Nephron progenitor cell (in vitro differentiated cells): ENCODE measurements around the gene MRPL33.

Experiments used
- DNase-seq: peaks from one replicate; pipeline ENCODE4 v3.0.0; 2021
- H3K27ac Mint-ChIP-seq: 2 replicates; pipeline ENCODE4 v1.8.0; 2021; ENCODE audit warnings: mild to moderate bottlenecking, moderate library complexity, mixed read lengths
- H3K27me3 Mint-ChIP-seq: 2 replicates; pipeline ENCODE4 v1.8.0; 2021; ENCODE audit warnings: mild to moderate bottlenecking, low read depth, mixed read lengths; ENCODE audit not compliant: poor library complexity
- H3K36me3 Mint-ChIP-seq: 2 replicates; pipeline ENCODE4 v1.8.0; 2021; ENCODE audit warnings: low read depth, mixed read lengths
- H3K4me1 Mint-ChIP-seq: 2 replicates; pipeline ENCODE4 v1.8.0; 2021; ENCODE audit warnings: mixed read lengths
- H3K4me3 Mint-ChIP-seq: 2 replicates; pipeline ENCODE4 v1.8.0; 2021; ENCODE audit warnings: mild to moderate bottlenecking, moderate library complexity, mixed read lengths
- H3K9me3 Mint-ChIP-seq: 2 replicates; pipeline ENCODE4 v1.8.0; 2021; ENCODE audit warnings: mild to moderate bottlenecking, moderate library complexity, mixed read lengths
- CTCF ChIP-seq: fragments of 200-600 bp; sonication (generic); IDR thresholded peaks from 2 replicates; pipeline ENCODE4 v1.5.0; 2021; ENCODE audit warnings: antibody characterized with exemption

Gene MRPL33

DNA sequence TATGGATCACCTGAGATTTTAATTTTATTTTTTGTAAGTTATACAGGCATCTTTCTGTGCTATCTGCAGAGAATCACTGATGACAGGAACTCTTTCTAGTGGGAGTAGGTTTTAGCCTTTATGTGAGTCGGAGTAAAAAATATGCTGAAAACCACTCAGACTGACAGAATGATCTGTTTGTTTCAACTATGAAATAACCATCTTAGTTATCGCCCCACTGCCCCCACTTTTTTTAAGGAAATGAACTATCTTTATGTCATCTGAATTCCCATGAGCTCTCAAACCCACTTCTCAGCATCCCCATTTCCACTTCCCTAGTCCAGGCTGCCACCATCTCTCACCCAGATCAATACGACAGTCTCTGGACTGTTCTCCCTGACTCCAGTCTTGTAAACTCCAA, 38.9 kb downstream of the MRPL33 start:
- H3K4me3 Mint-ChIP-seq: no peak overlapping the region
- no peak for DNase-seq
- no peaks in the 10 kb centered on the region for H3K27me3 Mint-ChIP-seq
- peaks cover 12% of the 10 kb centered on the region for H3K36me3 Mint-ChIP-seq
- H3K27ac Mint-ChIP-seq: no peak overlapping the region
- H3K4me1 Mint-ChIP-seq: peaks cover 7% of the 10 kb centered on the region
- H3K9me3 Mint-ChIP-seq: peaks cover 17% of the 10 kb centered on the region
- TF ChIP-seq CTCF: no peak

GRCh38 chr2:27811768-27812167, 40.2 kb downstream of the MRPL33 start:
- peaks cover 12% of the 10 kb centered on the region for H3K36me3 Mint-ChIP-seq
- H3K9me3 Mint-ChIP-seq: peaks cover 17% of the 10 kb centered on the region
- H3K4me1 Mint-ChIP-seq: peaks cover 7% of the 10 kb centered on the region
- DNase-seq: no peak
- no peaks in the 10 kb centered on the region for H3K27me3 Mint-ChIP-seq
- TF ChIP-seq CTCF: no peak
- no peak overlapping the region for H3K27ac Mint-ChIP-seq
- H3K4me3 Mint-ChIP-seq: no peak overlapping the region

- Mint-ChIP-seq H3K4me1 (peaks cover 7% of the 10 kb centered on the region), H3K27ac (no peak overlapping the region)
Observed at GRCh38 chr2:27814758-27815157, 43.2 kb downstream of the MRPL33 start.

DNA sequence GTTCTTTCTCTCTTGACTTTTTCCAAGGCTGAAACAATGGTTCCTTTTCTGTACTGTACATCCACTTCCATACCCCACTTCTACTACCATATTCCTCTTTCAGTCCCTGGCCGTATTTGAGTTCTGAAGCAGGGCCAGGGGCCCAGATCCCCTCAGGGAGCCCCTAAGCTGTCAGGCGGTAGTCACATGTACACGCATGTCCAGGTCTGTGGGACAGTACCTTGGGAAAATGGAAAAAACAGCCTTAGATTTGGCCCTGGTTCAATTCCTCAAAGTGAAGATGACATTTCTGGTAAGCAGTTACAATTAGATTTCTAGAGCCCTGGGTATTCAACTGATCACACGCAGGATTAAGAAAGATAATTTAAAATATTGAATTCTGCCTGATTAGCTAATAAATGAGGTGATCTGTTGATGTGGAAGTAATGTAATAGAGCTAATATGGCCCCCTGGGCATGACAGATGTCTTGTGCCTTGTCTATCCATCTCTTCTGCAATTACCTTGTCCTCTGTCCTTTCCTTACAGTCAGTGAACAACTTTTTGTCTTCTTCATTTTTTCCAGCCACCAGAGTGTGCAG, 44.4 kb downstream of the MRPL33 start:
- H3K9me3 Mint-ChIP-seq: peaks cover 17% of the 10 kb centered on the region
- H3K36me3 Mint-ChIP-seq: peaks cover 19% of the 10 kb centered on the region
- no peak overlapping the region for H3K27ac Mint-ChIP-seq
- no peaks in the 10 kb centered on the region for H3K27me3 Mint-ChIP-seq
- H3K4me3 Mint-ChIP-seq: no peak overlapping the region
- no peak for DNase-seq
- peaks cover 7% of the 10 kb centered on the region for H3K4me1 Mint-ChIP-seq
- no peak for TF ChIP-seq CTCF

More at GRCh38 chr2:27814758-27815157, 43.2 kb downstream of the MRPL33 start:
- Mint-ChIP-seq H3K36me3 (peaks cover 19% of the 10 kb centered on the region), H3K4me3 (no peak overlapping the region), H3K27me3 (no peaks in the 10 kb centered on the region), H3K9me3 (peaks cover 17% of the 10 kb centered on the region)
- no peak for TF ChIP-seq CTCF
- DNase-seq: no peak

DNA sequence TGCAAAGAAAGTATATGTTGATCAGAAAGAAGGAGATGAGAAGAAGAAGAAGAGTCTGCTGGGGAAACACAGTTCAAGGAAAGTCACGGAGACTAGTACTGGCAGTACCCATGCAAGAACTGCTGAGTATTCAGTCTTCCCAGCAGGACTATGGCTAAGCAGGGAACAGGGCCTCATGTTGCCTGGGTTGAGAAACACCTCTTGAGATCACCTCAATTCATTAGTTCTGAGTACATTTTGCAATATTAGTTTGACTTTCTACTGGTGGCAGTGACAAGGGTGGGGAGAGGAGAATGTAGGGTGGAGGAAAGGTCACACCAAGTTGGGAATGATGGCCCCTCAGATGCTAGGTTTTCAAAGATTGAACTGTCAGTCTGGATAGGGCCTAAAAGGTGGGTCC, 50.5 kb downstream of the MRPL33 start:
- no peaks in the 10 kb centered on the region for H3K4me1 Mint-ChIP-seq

More for the DNA sequence above, 50.5 kb downstream of the MRPL33 start:
- TF ChIP-seq CTCF: no peak
- peaks cover 47% of the 10 kb centered on the region for H3K36me3 Mint-ChIP-seq
- peaks cover 26% of the 10 kb centered on the region for H3K9me3 Mint-ChIP-seq
- H3K27me3 Mint-ChIP-seq: no peaks in the 10 kb centered on the region
- no peak overlapping the region for H3K4me3 Mint-ChIP-seq
- no peak overlapping the region for H3K27ac Mint-ChIP-seq
- no peak for DNase-seq
